ENCODE measurements around the gene ZCCHC24. TPM values are rescaled to one million over a fixed set of nuclear protein-coding genes. Genes with fewer than 3 reads are reported as not detected.

ZCCHC24 gene
- total and polyA plus RNA-seq, 5 donors from 2014 or later, result 0.25 to 1.8 (median 0.76) TPM

- H3K27me3 ChIP-seq (ENCODE audit: control insufficient read depth, insufficient read depth, low read length), result peaks cover 25% of the 10 kb centered on the region
- ATAC-seq (ENCODE audit: low read depth in 2 of 2), result no peak
- no peaks in the 10 kb centered on the region for H3K9me3 ChIP-seq (ENCODE audit: control insufficient read depth in 2 of 2, low read length in 2 of 2)
- no peaks in the 10 kb centered on the region for H3K4me1 ChIP-seq (ENCODE audit: control insufficient read depth, insufficient read depth, low read length, poor library complexity, severe bottlenecking)
- no peak overlapping the region for H3K4me3 Mint-ChIP-seq
- H3K27me3 Mint-ChIP-seq, result peaks cover 28% of the 10 kb centered on the region
- no peaks in the 10 kb centered on the region for H3K36me3 Mint-ChIP-seq
- H3K27ac Mint-ChIP-seq, result no peak overlapping the region
- H3K4me3 ChIP-seq (ENCODE audit: low read depth, low read length), result no peak overlapping the region
- DNase-seq, result no peak
- H3K9me3 Mint-ChIP-seq, result no peaks in the 10 kb centered on the region
- H3K4me1 Mint-ChIP-seq, result no peaks in the 10 kb centered on the region
- H3K27ac ChIP-seq (ENCODE audit: insufficient read depth, low read length, poor library complexity, severe bottlenecking), result no peak overlapping the region
- no peaks in the 10 kb centered on the region for H3K36me3 ChIP-seq (ENCODE audit: control insufficient read depth, insufficient read depth, low read length)
Observed at GRCh38 chr10:79479283-79479909, 34.0 kb upstream of the ZCCHC24 start.

- H3K36me3 Mint-ChIP-seq, result no peaks in the 10 kb centered on the region
- Histone ChIP-seq H3K4me3 (ENCODE audit: low read depth, low read length) (no peak overlapping the region), H3K36me3 (ENCODE audit: control insufficient read depth, insufficient read depth, low read length) (no peaks in the 10 kb centered on the region), H3K4me1 (ENCODE audit: control insufficient read depth, insufficient read depth, low read length, poor library complexity, severe bottlenecking) (no peaks in the 10 kb centered on the region), H3K27ac (ENCODE audit: insufficient read depth, low read length, poor library complexity, severe bottlenecking) (no peak overlapping the region), H3K27me3 (ENCODE audit: control insufficient read depth, insufficient read depth, low read length) (peaks cover 26% of the 10 kb centered on the region), H3K9me3 (ENCODE audit: control insufficient read depth in 2 of 2, low read length in 2 of 2) (no peaks in the 10 kb centered on the region)
- peaks cover 42% of the 10 kb centered on the region for H3K27me3 Mint-ChIP-seq
- no peak overlapping the region for H3K27ac Mint-ChIP-seq
- no peaks in the 10 kb centered on the region for H3K9me3 Mint-ChIP-seq
- H3K4me1 Mint-ChIP-seq, result no peaks in the 10 kb centered on the region
- H3K4me3 Mint-ChIP-seq, result no peak overlapping the region
- no peak for ATAC-seq (ENCODE audit: low read depth in 2 of 2)
- no peak for DNase-seq
Observed at GRCh38 chr10:79477456-79477855, 32.0 kb upstream of the ZCCHC24 start.

DNA sequence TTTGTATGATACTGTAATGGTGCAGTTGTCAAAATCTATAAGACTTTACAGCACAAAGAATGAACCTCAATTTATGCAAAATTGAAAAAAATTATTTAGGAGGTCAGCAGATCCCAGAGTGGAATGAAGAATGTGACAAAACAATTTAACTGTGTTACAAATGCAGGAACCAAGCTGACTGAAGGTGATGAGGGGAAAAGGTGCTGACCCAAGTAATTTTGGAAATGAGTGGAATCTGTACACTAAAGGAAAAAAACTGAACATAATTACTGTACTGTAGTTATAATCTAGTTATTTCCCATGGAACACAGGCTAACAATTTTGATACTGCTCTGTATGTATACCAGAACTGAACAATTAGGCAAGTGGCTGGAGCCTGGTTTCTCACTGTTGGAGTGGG lies 31.2 kb upstream of the ZCCHC24 start:
- Mint-ChIP-seq H3K27me3 (peaks cover 46% of the 10 kb centered on the region), H3K9me3 (no peaks in the 10 kb centered on the region), H3K4me3 (no peak overlapping the region), H3K36me3 (no peaks in the 10 kb centered on the region), H3K4me1 (no peaks in the 10 kb centered on the region), H3K27ac (no peak overlapping the region)
- Histone ChIP-seq H3K27ac (ENCODE audit: insufficient read depth, low read length, poor library complexity, severe bottlenecking) (no peak overlapping the region), H3K4me3 (ENCODE audit: low read depth, low read length) (no peak overlapping the region), H3K36me3 (ENCODE audit: control insufficient read depth, insufficient read depth, low read length) (no peaks in the 10 kb centered on the region), H3K9me3 (ENCODE audit: control insufficient read depth in 2 of 2, low read length in 2 of 2) (no peaks in the 10 kb centered on the region), H3K4me1 (ENCODE audit: control insufficient read depth, insufficient read depth, low read length, poor library complexity, severe bottlenecking) (no peaks in the 10 kb centered on the region), H3K27me3 (ENCODE audit: control insufficient read depth, insufficient read depth, low read length) (peaks cover 23% of the 10 kb centered on the region)
- DNase-seq (no peak), ATAC-seq (ENCODE audit: low read depth in 2 of 2) (no peak)

GRCh38 chr10:79475877-79476276 lies 30.5 kb upstream of the ZCCHC24 start:
- H3K4me1 Mint-ChIP-seq, result no peaks in the 10 kb centered on the region
- no peaks in the 10 kb centered on the region for H3K9me3 Mint-ChIP-seq
- DNase-seq, result no peak
- Histone ChIP-seq H3K4me1 (ENCODE audit: control insufficient read depth, insufficient read depth, low read length, poor library complexity, severe bottlenecking) (no peaks in the 10 kb centered on the region), H3K27me3 (ENCODE audit: control insufficient read depth, insufficient read depth, low read length) (peaks cover 23% of the 10 kb centered on the region), H3K27ac (ENCODE audit: insufficient read depth, low read length, poor library complexity, severe bottlenecking) (no peak overlapping the region), H3K36me3 (ENCODE audit: control insufficient read depth, insufficient read depth, low read length) (no peaks in the 10 kb centered on the region), H3K9me3 (ENCODE audit: control insufficient read depth in 2 of 2, low read length in 2 of 2) (no peaks in the 10 kb centered on the region), H3K4me3 (ENCODE audit: low read depth, low read length) (no peak overlapping the region)
- no peaks in the 10 kb centered on the region for H3K36me3 Mint-ChIP-seq
- no peak for ATAC-seq (ENCODE audit: low read depth in 2 of 2)
- peaks cover 41% of the 10 kb centered on the region for H3K27me3 Mint-ChIP-seq
- H3K4me3 Mint-ChIP-seq, result no peak overlapping the region
- H3K27ac Mint-ChIP-seq, result no peak overlapping the region

DNA sequence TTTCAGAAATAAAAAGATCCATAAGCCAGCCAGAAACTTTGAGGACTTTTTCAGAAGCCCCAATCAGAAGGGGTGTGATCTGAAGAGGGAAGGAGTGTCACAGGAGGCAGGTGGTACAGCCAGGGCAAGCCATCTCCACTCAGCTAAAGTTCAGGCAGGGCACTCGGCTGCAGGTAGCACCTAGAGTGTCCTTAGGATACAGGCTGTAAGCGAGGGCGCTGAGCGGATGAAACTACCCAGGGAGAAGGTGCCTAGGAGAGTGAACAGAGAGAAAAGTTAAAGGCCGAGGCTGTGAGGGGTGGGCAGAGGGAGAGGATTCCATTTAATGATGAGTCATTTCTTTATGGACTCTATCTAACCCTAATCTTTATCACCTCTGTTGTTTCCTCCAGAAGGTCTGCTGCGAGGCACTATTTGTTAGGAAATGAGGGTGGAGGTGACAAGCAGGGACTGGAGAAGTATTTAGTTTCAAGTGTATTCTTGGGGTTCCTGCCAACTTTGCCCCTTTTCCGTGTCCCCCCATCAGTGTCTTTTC lies 29.8 kb upstream of the ZCCHC24 start:
- ATAC-seq (ENCODE audit: low read depth in 2 of 2) (no peak), DNase-seq (no peak)
- H3K4me3 ChIP-seq (ENCODE audit: low read depth, low read length), result no peak overlapping the region
- no peaks in the 10 kb centered on the region for H3K4me1 Mint-ChIP-seq
- H3K4me3 Mint-ChIP-seq, result no peak overlapping the region
- no peaks in the 10 kb centered on the region for H3K36me3 Mint-ChIP-seq
- H3K27me3 Mint-ChIP-seq, result peaks cover 34% of the 10 kb centered on the region
- H3K27me3 ChIP-seq (ENCODE audit: control insufficient read depth, insufficient read depth, low read length), result peaks cover 21% of the 10 kb centered on the region
- no peaks in the 10 kb centered on the region for H3K9me3 Mint-ChIP-seq
- H3K27ac ChIP-seq (ENCODE audit: insufficient read depth, low read length, poor library complexity, severe bottlenecking), result no peak overlapping the region
- no peak overlapping the region for H3K27ac Mint-ChIP-seq
- H3K4me1 ChIP-seq (ENCODE audit: control insufficient read depth, insufficient read depth, low read length, poor library complexity, severe bottlenecking), result no peaks in the 10 kb centered on the region
- no peaks in the 10 kb centered on the region for H3K36me3 ChIP-seq (ENCODE audit: control insufficient read depth, insufficient read depth, low read length)
- H3K9me3 ChIP-seq (ENCODE audit: control insufficient read depth in 2 of 2, low read length in 2 of 2), result no peaks in the 10 kb centered on the region

- H3K9me3 ChIP-seq (ENCODE audit: control insufficient read depth in 2 of 2, low read length in 2 of 2), result no peaks in the 10 kb centered on the region
- Mint-ChIP-seq H3K9me3 (no peaks in the 10 kb centered on the region), H3K4me1 (no peaks in the 10 kb centered on the region), H3K27ac (no peak overlapping the region), H3K4me3 (no peak overlapping the region), H3K36me3 (no peaks in the 10 kb centered on the region), H3K27me3 (peaks cover 33% of the 10 kb centered on the region)
- no peaks in the 10 kb centered on the region for H3K36me3 ChIP-seq (ENCODE audit: control insufficient read depth, insufficient read depth, low read length)
- ATAC-seq (ENCODE audit: low read depth in 2 of 2) (no peak), DNase-seq (no peak)
- H3K27me3 ChIP-seq (ENCODE audit: control insufficient read depth, insufficient read depth, low read length), result peaks cover 18% of the 10 kb centered on the region
- H3K4me1 ChIP-seq (ENCODE audit: control insufficient read depth, insufficient read depth, low read length, poor library complexity, severe bottlenecking), result no peaks in the 10 kb centered on the region
- no peak overlapping the region for H3K4me3 ChIP-seq (ENCODE audit: low read depth, low read length)
- H3K27ac ChIP-seq (ENCODE audit: insufficient read depth, low read length, poor library complexity, severe bottlenecking), result no peak overlapping the region
Observed at GRCh38 chr10:79473496-79474095, 28.2 kb upstream of the ZCCHC24 start.

GRCh38 chr10:79472951-79473350 lies 27.5 kb upstream of the ZCCHC24 start:
- no peak overlapping the region for H3K4me3 ChIP-seq (ENCODE audit: low read depth, low read length)
- no peak overlapping the region for H3K27ac ChIP-seq (ENCODE audit: insufficient read depth, low read length, poor library complexity, severe bottlenecking)
- H3K27me3 Mint-ChIP-seq, result peaks cover 33% of the 10 kb centered on the region
- H3K27ac Mint-ChIP-seq, result no peak overlapping the region
- H3K4me3 Mint-ChIP-seq, result no peak overlapping the region
- no peaks in the 10 kb centered on the region for H3K36me3 ChIP-seq (ENCODE audit: control insufficient read depth, insufficient read depth, low read length)
- no peaks in the 10 kb centered on the region for H3K9me3 Mint-ChIP-seq
- no peaks in the 10 kb centered on the region for H3K4me1 ChIP-seq (ENCODE audit: control insufficient read depth, insufficient read depth, low read length, poor library complexity, severe bottlenecking)
- H3K9me3 ChIP-seq (ENCODE audit: control insufficient read depth in 2 of 2, low read length in 2 of 2), result no peaks in the 10 kb centered on the region
- H3K4me1 Mint-ChIP-seq, result no peaks in the 10 kb centered on the region
- no peak for DNase-seq
- H3K36me3 Mint-ChIP-seq, result no peaks in the 10 kb centered on the region
- ATAC-seq (ENCODE audit: low read depth in 2 of 2), result no peak
- peaks cover 17% of the 10 kb centered on the region for H3K27me3 ChIP-seq (ENCODE audit: control insufficient read depth, insufficient read depth, low read length)

DNA sequence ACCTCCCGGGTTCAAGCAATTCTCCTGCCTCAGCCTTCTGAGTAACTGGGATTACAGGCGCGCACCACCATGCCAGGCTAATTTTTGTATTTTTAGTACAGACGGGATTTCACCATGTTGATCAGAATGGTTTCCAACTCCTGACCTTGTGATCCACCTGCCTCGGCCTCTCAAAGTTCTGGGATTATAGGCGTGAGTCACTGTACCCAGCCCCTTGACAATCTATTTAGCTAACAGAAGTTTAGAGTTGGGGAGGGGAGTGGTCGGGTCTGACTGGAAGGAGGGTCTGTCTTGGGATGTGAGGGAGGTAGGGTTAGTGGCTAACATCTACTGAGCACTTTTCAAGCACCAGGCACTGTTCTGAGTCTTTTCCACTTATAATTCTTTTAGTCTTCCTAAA lies 27.0 kb upstream of the ZCCHC24 start:
- DNase-seq (no peak), ATAC-seq (ENCODE audit: low read depth in 2 of 2) (no peak)
- Histone ChIP-seq H3K4me3 (ENCODE audit: low read depth, low read length) (no peak overlapping the region), H3K9me3 (ENCODE audit: control insufficient read depth in 2 of 2, low read length in 2 of 2) (no peaks in the 10 kb centered on the region), H3K27me3 (ENCODE audit: control insufficient read depth, insufficient read depth, low read length) (peaks cover 13% of the 10 kb centered on the region), H3K27ac (ENCODE audit: insufficient read depth, low read length, poor library complexity, severe bottlenecking) (no peak overlapping the region), H3K4me1 (ENCODE audit: control insufficient read depth, insufficient read depth, low read length, poor library complexity, severe bottlenecking) (no peaks in the 10 kb centered on the region), H3K36me3 (ENCODE audit: control insufficient read depth, insufficient read depth, low read length) (no peaks in the 10 kb centered on the region)
- no peaks in the 10 kb centered on the region for H3K4me1 Mint-ChIP-seq
- no peak overlapping the region for H3K4me3 Mint-ChIP-seq
- no peak overlapping the region for H3K27ac Mint-ChIP-seq
- H3K9me3 Mint-ChIP-seq, result no peaks in the 10 kb centered on the region
- H3K36me3 Mint-ChIP-seq, result no peaks in the 10 kb centered on the region
- H3K27me3 Mint-ChIP-seq, result peaks cover 33% of the 10 kb centered on the region
